GM20431 (cell line): Measurements from ENCODE around the gene MYDGF.
"Not testable (repeated sequence)": the region's sequence is repeated elsewhere in the genome, so short reads cannot be mapped to it uniquely, and the experiment has no call there.

Source experiments
- in situ Hi-C: fragments of 300-500 bp; cut with MseI, MboI; formaldehyde crosslinking; loops from one replicate; pipeline ENCODE4 v1.15.0; 2020; ENCODE audit warnings: low sequenced_read_pairs; ENCODE audit not compliant: unreplicated experiment

Gene MYDGF

GRCh38 chr19:4701557-4701956 is 31.4 kb upstream of the MYDGF start:
- in situ Hi-C loops, result no loop called here

- in situ Hi-C loops, result no loop called here
Measured at GRCh38 chr19:4700693-4700970, 30.5 kb upstream of the MYDGF start.

- in situ Hi-C loops, result no loop called here
Measured at GRCh38 chr19:4699826-4700692, 29.9 kb upstream of the MYDGF start.

GRCh38 chr19:4697304-4697703 is 27.2 kb upstream of the MYDGF start:
- in situ Hi-C loops, result no loop called here

GRCh38 chr19:4695224-4695731 is 25.1 kb upstream of the MYDGF start:
- in situ Hi-C loops, result no loop called here

- in situ Hi-C loops, result no loop called here
Measured at GRCh38 chr19:4694211-4694987, 24.3 kb upstream of the MYDGF start.

- in situ Hi-C loops, result no loop called here
Measured at GRCh38 chr19:4693471-4694121, 23.5 kb upstream of the MYDGF start.

- in situ Hi-C loops, result no loop called here
Measured at GRCh38 chr19:4693078-4693350, 22.9 kb upstream of the MYDGF start.

- in situ Hi-C loops, result no loop called here
Measured at GRCh38 chr19:4692251-4693077, 22.3 kb upstream of the MYDGF start.

GRCh38 chr19:4691373-4691772 is 21.2 kb upstream of the MYDGF start:
- in situ Hi-C loops, result no loop called here

GRCh38 chr19:4690361-4690760 is 20.2 kb upstream of the MYDGF start:
- in situ Hi-C loops, result no loop called here

- in situ Hi-C loops, result no loop called here
Measured at GRCh38 chr19:4689403-4689802, 19.3 kb upstream of the MYDGF start.

- in situ Hi-C loops, result no loop called here
Measured at GRCh38 chr19:4688587-4688986, 18.4 kb upstream of the MYDGF start.

GRCh38 chr19:4687396-4687795 is 17.3 kb upstream of the MYDGF start:
- in situ Hi-C loops, result no loop called here

GRCh38 chr19:4686700-4687099 is 16.6 kb upstream of the MYDGF start:
- in situ Hi-C loops, result no loop called here

- in situ Hi-C loops, result no loop called here
Measured at GRCh38 chr19:4684312-4685095, 14.4 kb upstream of the MYDGF start.

- in situ Hi-C loops, result no loop called here
Measured at GRCh38 chr19:4682417-4683200, 12.5 kb upstream of the MYDGF start.

- in situ Hi-C loops, result not testable (repeated sequence)
Measured at GRCh38 chr19:4680021-4680420, 9.9 kb upstream of the MYDGF start.
